Iris pigment epithelial cell (primary cell): ENCODE measurements around the gene PRODH2.
"Not testable (repeated sequence)": the region's sequence is repeated elsewhere in the genome, so short reads cannot be mapped to it uniquely, and the experiment has no call there.

Experiments
- DNase-seq: peaks from one replicate; pipeline ENCODE4 v3.0.0-alpha.2; 2011; ENCODE audit warnings: low read depth

PRODH2 gene

GRCh38 chr19:35843676-35844481, 31.2 kb upstream of the PRODH2 start:
- DNase-seq = no peak

GRCh38 chr19:35842666-35843272, 30.1 kb upstream of the PRODH2 start:
- no peak for DNase-seq

GRCh38 chr19:35841961-35842595, 29.4 kb upstream of the PRODH2 start:
- DNase-seq = no peak

GRCh38 chr19:35836096-35836495, 23.5 kb upstream of the PRODH2 start:
- DNase-seq = not testable (repeated sequence)

GRCh38 chr19:35833972-35834371, 21.3 kb upstream of the PRODH2 start:
- DNase-seq = no peak

GRCh38 chr19:35832054-35832453, 19.4 kb upstream of the PRODH2 start:
- DNase-seq = no peak

- DNase-seq = no peak
Measured at GRCh38 chr19:35830986-35831385, 18.3 kb upstream of the PRODH2 start.

- peak; percentile 55 for DNase-seq
Measured at GRCh38 chr19:35828692-35829301, 16.2 kb upstream of the PRODH2 start.

- DNase-seq = no peak
Measured at GRCh38 chr19:35824150-35824549, 11.5 kb upstream of the PRODH2 start.

GRCh38 chr19:35822579-35822978, 9.9 kb upstream of the PRODH2 start:
- no peak for DNase-seq

- DNase-seq = no peak
Measured at GRCh38 chr19:35818445-35818844, 5.8 kb upstream of the PRODH2 start.

GRCh38 chr19:35816846-35817245, 4.2 kb upstream of the PRODH2 start:
- DNase-seq = no peak

GRCh38 chr19:35816262-35816661, 3.6 kb upstream of the PRODH2 start:
- DNase-seq = no peak

- DNase-seq = no peak
Measured at GRCh38 chr19:35813043-35813890, 622 bp upstream of the PRODH2 start.

GRCh38 chr19:35811317-35812219, 1.1 kb downstream of the PRODH2 start:
- no peak for DNase-seq

GRCh38 chr19:35807633-35808032, 5.0 kb downstream of the PRODH2 start:
- no peak for DNase-seq

- DNase-seq = no peak
Measured at GRCh38 chr19:35806597-35806996, 6.0 kb downstream of the PRODH2 start.

GRCh38 chr19:35805526-35806102, 7.0 kb downstream of the PRODH2 start:
- no peak for DNase-seq

- no peak for DNase-seq
Measured at GRCh38 chr19:35801828-35802227, 10.8 kb downstream of the PRODH2 start.

GRCh38 chr19:35797663-35798062, 15.0 kb downstream of the PRODH2 start:
- no peak for DNase-seq
